HG02678 (cell line): ENCODE measurements around the gene BOLA3.
A peak's percentile ranks its signal among the peaks of the same experiment; 100 is the strongest.
"Not testable (repeated sequence)": the region's sequence is repeated elsewhere in the genome, so short reads cannot be mapped to it uniquely, and the experiment has no call there.

ENCODE experiments used
- ATAC-seq: cut with Tn5 transposase; IDR thresholded peaks from one replicate; pipeline ENCODE4 v1.9.1; 2021; ENCODE audit warnings: mild to moderate bottlenecking, moderate library complexity; ENCODE audit not compliant: unreplicated experiment

BOLA3 gene

GRCh38 chr2:74147727-74148456 is at the start of gene BOLA3:
Gene BOLA3 (minus strand): TSS chr2:74147912. CDS start chr2:74147874, 38 bp downstream.
- ATAC-seq: peak; percentile 93

- no peak for ATAC-seq
Observed at GRCh38 chr2:74197049-74197448, 49.3 kb upstream of the BOLA3 start.

- ATAC-seq: no peak
Observed at GRCh38 chr2:74194799-74195198, 47.1 kb upstream of the BOLA3 start.

- ATAC-seq: no peak
Observed at GRCh38 chr2:74191596-74192380, 44.1 kb upstream of the BOLA3 start.

- ATAC-seq: no peak
Observed at GRCh38 chr2:74188696-74189095, 41.0 kb upstream of the BOLA3 start.

- ATAC-seq: no peak
Observed at GRCh38 chr2:74188018-74188601, 40.4 kb upstream of the BOLA3 start.

GRCh38 chr2:74186706-74187105 is 39.0 kb upstream of the BOLA3 start:
- ATAC-seq: not testable (repeated sequence)

GRCh38 chr2:74186038-74186437 is 38.3 kb upstream of the BOLA3 start:
- ATAC-seq: peak; percentile 64

- ATAC-seq: no peak
Observed at GRCh38 chr2:74183878-74184277, 36.2 kb upstream of the BOLA3 start.

GRCh38 chr2:74181739-74182138 is 34.0 kb upstream of the BOLA3 start:
- ATAC-seq: peak; percentile 30

- peak; percentile 15 for ATAC-seq
Observed at GRCh38 chr2:74179063-74179865, 31.6 kb upstream of the BOLA3 start.

GRCh38 chr2:74178211-74179062 is 30.7 kb upstream of the BOLA3 start, which contains the start of gene MOB1A:
Gene MOB1A (minus strand): TSS chr2:74178879. CDS start chr2:74178674, 205 bp downstream.
- ATAC-seq: peak; percentile 79

GRCh38 chr2:74177696-74178095 is 30.0 kb upstream of the BOLA3 start:
- no peak for ATAC-seq

- ATAC-seq: no peak
Observed at GRCh38 chr2:74174909-74175308, 27.2 kb upstream of the BOLA3 start.

GRCh38 chr2:74168739-74169138 is 21.0 kb upstream of the BOLA3 start:
- ATAC-seq: no peak

- ATAC-seq: no peak
Observed at GRCh38 chr2:74164761-74165160, 17.0 kb upstream of the BOLA3 start.

- ATAC-seq: no peak
Observed at GRCh38 chr2:74162951-74163350, 15.2 kb upstream of the BOLA3 start.

GRCh38 chr2:74155830-74156229 is 8.1 kb upstream of the BOLA3 start:
- no peak for ATAC-seq

GRCh38 chr2:74152954-74153353 is 5.2 kb upstream of the BOLA3 start:
- no peak for ATAC-seq
